HG03457 (cell line): ENCODE data around the gene KIAA1958.

Source experiments
- ATAC-seq: cut with Tn5 transposase; IDR thresholded peaks from one replicate; pipeline ENCODE4 v1.9.1; 2021; ENCODE audit warnings: moderate number of reproducible peaks; ENCODE audit not compliant: unreplicated experiment

Gene KIAA1958

DNA sequence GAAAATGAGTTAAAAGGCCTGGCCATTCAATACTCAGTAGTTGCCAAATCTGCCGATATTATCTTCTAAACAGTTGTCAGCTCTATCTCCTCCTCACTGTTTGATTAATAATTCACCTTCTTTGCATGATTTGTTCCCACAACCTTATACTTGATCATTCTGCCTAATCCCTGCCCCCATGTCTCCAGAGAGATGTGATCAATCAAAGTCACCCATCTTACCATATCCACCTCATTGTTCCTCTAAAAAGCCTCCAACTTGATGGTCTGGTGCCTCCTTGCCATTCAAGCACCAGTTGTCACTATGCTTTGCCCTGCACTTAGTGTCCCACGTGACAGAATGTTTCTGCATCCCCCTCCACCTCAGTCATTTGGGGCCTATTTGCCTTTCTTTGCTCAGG lies 41.3 kb downstream of the KIAA1958 start:
- ATAC-seq = no peak

DNA sequence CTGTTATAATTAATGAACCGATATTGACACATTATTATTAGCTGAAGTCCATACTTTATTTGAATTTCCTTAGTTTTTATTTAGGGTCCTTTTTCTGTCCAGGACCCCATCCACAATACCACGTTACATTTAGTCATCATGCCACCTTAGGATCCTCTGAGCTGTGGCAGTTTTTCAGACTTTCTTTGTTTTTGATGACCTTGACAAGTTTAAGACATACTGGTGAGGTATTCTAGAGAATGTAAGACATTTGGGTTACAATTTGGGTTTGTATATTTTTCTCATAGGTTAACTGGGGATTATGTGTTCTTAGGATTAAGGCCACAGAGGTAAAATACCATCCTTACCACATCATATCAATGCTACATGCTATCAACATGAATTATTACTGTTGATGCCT lies 42.7 kb downstream of the KIAA1958 start:
- ATAC-seq = no peak

DNA sequence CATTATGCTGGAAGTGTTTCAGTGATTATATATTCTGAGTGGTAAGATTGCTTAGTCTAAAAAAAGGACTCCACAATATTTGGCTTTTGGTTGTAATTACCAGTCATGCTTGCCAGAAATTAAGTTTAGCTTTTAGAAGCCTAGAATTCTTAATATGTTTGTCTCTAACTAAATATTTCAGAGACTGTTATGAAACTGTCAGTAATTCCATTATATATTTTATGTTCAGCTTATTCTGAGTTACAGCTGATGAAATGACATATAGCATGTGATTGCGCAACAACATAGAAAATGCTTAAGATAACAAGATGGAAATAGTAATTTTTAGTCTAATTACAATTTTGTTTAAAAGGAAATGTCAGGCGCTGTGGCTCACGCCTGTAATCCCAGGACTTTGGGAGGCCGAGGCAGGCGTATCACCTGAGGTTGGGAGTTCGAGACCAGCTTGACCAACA lies 44.2 kb downstream of the KIAA1958 start:
- no peak for ATAC-seq

DNA sequence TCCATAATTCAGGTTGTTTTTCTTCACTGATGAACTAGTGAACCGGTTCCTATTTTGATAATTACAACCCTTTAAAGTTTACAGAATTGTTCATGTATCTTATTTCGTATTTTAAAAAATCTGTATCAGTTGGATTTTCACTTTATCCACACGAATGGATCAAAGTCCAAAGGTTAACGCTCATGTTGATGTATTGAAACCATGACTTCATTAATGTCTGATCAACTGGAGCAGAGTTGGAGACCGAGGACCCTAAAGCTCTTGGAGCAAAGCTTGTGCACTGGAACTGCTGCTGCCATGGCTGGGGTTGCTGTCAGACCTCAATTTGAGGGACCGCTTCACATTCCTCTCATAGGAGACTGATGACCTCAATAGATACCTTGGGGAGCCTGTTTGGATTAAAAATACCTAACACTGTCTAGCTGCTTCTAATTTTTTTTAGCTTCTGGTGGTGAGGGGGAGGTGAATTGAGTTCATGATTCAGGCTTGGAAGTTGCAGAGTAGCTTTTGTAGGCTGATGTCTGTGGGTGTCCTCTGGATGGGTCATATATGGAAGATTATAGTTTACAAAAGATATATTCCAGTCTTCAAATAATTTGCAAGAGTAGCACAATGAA lies 45.1 kb downstream of the KIAA1958 start:
- ATAC-seq = no peak

DNA sequence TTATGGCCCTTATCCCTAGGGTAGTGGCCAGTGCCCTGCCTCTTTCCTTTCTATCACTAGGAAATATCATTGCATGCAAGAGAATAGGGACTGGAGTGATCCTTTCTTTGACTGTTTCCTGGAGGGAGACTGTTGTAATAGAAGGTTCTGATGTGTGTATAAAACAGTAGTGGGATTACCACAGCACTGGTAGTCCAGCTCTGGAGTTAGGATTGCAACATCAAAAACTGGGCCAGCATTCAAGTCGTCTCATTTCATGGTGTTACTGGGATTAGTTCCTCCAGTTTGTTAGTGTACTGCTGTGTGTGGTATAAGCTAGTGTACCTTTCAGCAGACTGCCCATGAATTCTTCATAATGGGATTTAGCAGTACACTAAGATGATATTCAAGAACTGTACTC lies 45.8 kb downstream of the KIAA1958 start:
- ATAC-seq = no peak

DNA sequence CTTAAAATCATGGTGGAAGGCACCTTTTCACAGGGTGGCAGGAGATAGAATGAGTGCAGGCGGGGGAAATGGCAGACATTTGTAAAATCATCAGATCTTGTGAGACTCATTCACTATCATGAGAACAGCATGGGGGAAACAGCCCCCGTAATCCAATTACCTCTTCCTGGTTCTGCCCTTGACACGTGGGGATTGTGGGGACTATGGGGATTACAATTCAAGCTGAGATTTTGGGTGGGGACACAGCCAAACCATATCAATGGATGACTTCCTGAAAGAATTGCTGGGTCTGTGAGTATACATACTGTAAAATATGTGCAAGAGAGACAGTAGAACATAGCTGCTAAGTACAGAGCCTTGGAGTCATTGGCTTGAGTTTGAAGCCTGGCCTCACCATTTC lies 47.0 kb downstream of the KIAA1958 start:
- ATAC-seq = no peak

DNA sequence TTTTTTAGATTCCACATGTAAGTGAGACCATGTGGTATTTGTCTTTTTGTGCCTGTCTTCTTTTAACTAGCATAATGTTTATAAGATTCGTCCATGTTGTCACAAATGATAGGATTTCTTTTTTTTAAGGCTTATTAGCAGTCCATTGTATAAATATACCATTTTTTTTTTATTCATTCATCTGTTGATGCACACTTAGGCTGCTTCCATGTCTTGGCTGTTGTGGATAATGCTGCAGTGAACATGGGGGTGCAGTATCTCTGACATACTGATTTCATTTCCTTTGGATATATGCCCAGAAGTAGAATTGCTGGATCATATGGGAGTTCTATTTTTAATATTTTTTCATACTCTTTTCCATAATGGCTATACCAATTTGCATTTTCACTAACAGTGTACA lies 48.7 kb downstream of the KIAA1958 start:
- no peak for ATAC-seq

DNA sequence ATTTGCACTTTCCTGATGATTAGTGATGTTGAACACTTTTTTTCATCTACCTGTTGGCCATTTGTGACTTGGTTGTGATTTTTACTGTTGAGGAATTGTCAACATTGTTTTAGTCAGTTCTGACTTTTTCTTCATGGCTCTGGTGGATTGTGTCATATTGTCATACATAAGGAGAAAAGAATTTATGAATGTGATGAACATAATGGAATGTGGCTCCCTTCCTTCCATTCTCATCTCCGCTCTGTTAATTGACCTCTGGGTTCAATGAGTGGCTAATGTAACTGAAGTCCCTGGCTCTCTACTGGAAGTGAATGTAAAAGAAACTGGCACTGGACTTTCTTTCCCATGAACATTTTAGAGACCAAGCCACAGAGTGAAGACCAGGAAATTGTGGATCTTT lies 49.2 kb downstream of the KIAA1958 start:
- no peak for ATAC-seq

DNA sequence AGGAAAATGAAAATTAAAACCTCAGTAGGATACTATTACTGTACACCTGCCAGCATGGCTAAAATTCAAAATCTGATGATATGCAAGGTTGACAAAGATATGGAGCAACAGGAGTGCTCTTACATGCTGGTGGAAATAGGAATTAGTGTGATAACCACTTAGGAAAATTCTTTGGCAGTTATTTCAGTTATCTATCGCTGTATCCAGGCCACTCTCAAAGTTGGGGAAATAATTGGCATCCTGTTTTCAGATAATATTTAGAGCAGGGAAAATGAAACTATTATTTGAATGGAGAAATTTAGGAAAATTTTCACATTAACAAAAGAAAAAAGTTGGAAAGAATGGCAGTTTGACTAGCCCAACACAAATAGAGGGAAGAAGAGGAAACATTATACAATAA lies 50.9 kb downstream of the KIAA1958 start:
- no peak for ATAC-seq

DNA sequence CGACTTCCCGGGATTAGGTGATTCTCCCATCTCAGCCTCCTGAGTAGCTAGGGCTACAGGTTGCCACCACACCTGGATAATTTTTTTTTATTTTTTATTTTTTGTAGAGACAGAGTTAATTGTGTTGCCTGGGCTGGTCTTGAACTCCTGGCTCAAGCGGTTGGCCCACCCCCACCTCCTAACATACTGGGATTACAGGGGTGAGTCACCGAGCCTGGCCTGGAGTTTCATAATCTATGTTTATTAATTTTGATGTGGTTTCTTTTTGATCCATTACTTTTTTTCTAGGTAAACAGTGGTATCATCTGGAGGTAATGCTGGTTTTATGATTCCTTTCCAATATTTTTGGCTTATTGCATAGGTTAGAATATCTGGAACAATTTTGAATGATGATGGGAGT lies 54.2 kb downstream of the KIAA1958 start:
- ATAC-seq = no peak

DNA sequence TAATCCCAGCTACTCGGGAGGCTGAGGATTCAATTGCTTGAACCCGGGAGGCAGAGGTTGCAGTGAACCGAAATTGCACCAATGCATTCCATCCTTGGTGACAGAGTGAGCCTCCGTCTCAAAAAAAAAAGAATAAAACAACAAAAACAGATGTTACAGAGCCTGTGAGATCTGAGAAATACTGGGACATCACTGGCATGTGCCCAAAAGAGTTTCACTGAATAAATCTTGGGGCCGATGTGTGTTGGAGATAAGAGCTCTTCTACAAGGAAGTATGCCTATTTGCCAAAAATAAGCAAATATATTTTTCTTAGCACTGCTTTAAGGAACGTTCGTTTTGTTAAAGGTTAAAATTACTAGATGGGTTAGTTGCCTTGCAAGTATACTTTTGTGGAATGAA lies 55.1 kb downstream of the KIAA1958 start:
- ATAC-seq = no peak

DNA sequence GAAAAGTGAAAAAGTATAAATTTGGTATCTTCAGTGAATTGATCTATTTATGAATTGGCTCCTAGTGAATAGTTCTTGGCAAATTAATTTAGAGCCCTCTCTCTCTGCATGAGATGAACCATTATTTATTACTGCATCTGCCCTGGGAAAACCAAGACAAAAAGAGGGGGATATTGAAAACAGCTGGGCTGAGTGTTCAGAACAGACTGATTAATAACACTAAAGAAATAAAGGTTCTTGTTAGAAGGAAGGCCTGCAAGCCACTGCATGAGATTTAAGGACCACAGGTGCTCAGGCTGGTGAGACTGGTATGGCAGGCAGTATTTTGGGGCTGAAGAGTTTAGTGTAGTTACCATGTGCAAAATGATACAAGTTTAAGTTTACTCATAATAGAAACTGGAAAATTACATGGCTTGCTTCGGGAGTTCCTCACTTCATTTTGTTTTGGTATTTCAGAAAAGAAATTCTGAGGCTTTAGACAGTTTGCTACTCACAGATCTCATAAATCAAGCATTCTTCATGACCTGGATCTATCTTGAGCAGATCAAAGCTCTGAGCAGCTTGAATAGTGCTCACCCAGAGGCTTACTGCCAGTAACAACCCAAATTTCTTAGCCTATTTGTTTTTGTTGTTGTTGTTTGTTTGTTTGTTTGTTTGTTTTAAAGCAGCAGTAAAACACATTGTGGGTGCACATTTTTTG lies 56.1 kb downstream of the KIAA1958 start:
- ATAC-seq = no peak

DNA sequence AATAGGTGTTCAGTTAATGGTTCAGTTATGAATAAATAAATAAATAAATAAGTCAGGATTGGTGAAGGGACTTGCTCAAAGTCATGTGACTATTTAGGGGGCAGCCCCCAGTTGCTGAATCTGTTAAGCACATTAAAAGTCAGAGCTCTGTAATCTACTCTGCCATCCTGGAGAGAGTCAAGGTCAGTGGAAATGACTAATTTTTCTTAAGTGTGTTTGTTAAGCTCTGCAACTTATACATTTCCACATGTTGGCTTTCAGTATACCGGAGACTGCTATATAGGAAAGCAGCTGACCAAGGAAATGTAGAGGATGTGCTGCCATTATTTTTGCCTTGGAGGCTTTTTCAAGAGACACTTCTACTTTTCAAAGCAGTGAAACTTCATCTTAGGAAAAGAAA lies 57.9 kb downstream of the KIAA1958 start:
- ATAC-seq = no peak

DNA sequence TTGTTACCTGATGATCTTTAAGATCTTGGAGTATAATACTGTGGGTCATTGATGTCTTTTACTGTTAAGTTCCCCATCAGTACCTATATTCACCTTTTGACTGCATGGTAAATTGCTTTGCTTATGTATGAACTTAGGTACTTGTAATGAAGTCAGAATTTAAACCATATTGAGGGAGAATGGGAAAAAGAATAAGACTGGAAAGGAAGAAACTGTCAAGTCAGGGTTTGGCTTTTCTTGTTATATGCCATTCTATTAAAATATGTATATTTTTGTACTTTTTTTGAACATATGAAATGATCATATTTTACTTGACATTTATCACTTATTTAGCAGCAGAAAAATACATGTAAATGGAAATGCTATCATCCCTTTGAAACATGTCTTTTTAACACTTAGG lies 58.6 kb downstream of the KIAA1958 start:
- ATAC-seq = no peak

DNA sequence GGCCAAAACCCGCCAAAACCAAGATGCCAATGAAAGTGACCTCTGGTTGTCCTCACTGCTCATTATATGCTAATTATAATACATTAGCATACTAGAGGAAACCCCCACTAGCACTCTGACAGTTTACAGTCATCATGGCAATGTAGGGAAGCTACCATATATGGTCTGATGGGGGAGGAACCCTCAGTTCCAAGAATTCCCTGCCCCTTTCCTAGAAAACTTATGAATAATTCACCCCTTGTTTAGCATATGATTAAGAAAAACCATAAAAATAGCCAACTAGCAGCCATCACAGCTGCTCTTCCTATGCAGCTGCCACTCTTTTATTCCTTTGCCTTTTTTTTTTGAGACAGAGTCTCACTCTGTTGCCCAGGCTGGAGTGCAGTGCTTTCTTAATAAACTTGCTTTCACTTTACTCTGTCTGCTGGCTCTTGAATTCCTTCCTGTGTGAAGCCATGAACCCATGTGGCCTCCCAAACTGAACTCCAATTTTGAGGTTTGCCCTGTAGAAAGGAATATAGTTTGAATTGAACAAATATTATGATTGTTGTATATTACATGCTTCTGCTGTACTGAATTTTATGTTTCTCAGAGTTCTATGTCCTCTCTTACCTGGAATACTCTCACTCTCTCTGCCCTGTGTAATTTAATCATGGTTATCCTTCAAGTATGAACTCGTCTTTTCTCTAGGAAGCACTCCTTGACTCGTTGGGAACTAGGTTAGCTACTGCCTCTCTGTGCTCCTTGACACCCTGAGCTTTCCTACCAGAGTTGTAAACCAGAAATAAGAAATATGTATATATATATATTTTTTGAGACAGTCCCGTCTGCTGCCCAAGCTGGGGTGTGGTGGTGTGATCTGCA lies 59.8 kb downstream of the KIAA1958 start:
- no peak for ATAC-seq

DNA sequence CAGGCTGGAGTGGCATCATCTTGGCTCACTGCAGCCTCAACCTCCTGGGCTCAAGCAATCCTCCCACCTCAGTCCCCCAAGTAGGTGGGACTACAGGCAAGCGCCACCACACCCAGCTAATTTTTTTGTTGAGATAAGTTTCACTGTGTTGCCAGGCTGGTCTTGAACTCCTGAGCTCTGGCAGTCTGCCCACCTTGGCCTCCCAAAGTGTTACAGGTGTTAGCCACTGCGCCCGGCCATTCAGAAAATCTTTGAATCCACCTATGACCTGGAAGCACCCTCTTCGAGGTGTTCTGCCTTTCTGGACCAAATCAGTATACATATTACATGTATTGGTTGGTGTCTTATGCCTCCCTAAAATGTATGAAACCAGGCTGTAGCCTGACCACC lies 61.4 kb downstream of the KIAA1958 start:
- no peak for ATAC-seq

DNA sequence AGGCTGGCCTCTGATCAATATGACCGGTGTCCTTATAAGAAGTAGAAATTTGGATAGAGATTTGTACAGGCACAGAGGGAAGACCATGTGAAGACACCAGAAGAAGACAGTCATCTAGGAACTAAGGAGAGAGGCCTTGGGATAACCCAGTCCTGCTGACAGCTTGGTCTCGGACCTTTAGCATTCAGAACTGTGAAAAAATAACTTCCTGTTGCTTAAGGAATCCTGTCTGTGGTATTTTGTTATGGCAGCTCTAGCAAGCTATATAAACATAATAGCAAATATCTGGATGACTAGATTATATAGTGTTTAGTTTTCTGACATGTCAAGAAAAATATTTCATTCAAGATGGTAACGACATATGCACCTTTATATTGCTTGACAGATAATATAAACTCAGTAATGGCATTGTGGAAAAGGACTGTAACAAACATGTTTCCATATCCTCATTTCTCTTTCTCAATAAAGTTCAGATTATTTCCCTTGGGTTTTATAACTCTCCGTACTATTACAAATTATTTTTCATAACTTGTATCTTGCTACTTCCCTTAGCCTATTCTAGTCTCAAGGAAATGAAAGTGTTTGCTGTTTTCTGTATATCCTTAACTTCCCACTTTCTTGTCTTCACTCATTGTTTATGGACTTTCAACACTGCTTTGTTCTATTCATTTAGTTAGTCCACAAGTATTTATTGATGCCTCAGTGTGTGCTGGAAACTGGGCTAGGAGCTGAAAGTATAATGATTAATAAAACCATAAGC lies 62.4 kb downstream of the KIAA1958 start:
- no peak for ATAC-seq

DNA sequence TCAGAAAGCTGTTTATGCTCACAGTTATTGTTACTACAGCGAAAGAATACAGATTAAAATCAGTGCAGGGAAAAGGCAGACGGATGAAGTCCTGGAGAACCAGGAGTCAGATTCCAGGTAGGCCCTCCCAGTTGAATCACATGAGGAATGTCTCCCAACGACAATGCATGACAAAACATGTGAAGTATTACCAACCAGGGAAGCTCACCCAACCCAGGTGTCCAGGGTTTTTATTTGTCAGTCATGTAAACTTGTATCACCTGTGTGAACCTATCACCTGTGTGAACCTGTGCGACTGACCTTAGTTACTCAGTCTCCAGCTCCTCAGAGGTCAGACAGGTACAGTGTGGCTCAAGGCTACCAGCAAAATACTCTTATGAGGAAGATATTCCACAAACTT lies 63.9 kb downstream of the KIAA1958 start:
- ATAC-seq = no peak

DNA sequence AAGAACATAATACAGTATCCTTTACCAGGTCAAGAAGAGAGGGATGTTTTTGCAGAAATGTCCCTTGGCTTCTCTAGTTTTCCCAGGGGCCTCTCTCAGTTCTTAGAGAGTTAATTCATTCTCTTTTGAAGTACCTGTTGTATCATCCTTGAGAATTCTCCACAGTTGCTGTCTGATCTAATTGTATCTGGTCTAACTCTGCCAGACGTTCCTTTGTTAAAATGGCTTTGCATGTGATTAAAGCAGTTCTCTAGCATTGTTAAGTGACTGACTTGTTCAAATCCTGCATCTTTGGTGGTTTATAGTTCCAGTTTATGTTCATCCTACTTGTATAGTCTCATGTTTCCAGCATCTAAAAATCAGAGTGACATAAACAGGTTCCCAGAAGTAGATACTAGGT lies 65.0 kb downstream of the KIAA1958 start:
- ATAC-seq = no peak

DNA sequence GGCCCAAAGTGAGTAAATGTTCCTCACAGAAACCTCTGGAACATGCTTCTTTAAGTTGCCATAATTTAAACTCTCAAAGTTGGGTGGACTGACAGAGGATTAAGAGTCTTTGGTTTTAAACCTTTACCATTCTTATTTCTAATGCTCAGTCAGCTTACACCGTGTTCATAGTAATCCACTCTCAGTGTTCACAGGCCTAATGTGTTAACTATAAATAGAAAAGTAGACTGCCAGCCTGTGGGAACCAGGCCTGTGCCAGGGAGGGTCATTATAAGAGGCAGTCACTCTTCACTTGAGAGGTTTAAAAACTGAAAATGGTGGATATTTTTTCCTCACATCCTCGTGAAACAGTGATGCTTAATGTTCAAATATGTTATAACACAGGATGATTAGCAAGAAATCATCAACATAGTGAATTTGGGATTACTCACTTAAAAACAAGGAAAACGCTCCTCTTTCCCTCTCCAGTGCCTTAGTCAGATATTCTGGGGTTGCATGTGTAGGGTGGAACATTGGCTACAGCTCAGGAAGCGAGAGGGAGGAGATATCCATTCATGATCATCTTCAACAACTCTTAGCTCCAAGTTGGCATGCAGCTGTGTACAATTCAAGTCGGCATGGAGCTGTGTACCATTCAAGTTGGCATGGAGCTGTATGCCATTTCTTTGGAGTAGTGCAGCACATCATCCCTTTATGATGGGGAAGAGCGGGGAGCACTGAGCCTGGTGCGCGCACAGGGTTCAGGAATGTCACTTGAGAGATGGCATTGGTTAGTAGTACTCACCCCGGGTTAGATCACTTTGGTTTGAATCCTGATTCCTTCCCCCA lies 65.8 kb downstream of the KIAA1958 start:
- no peak for ATAC-seq
